ENCODE data around the gene PER1. TPM values are rescaled to one million over a fixed set of nuclear protein-coding genes. Genes with fewer than 3 reads are reported as not detected.

PER1 gene
- total and polyA plus RNA-seq, 10 of the 15 experiments (the other 5 are each of a cell fraction or from before 2014, with no cell fraction given) = 0.02 to 25.1 (median 5.4) TPM

DNA sequence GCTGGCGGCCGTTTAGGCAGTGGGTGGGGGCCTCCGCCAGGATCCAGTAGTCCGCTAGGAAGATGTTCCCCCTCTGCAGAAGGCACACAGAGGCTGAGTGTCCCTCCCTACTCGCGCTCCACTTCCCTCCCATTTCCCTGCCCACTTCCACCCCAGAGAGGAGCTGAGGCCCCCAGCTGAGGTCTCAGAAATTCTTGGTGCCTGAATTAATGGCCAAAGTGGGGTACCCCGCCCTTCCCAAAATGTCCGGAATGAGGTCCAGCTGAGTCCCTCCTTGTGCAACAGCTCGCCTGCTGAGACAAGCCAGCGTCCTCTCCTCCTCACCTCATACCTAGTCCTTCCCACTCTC lies 41.8 kb downstream of the PER1 start:
- Histone ChIP-seq H2AFZ (ENCODE audit: control insufficient read depth, low read depth, low read length) (no peak overlapping the region), H3K4me1 (ENCODE audit: control insufficient read depth, insufficient read depth, low read length) (peaks cover 4% of the 10 kb centered on the region), H3K4me3 (no peak overlapping the region), H3K27ac (ENCODE audit: control insufficient read depth, insufficient read depth) (no peak overlapping the region), H3K27me3 (replicated peaks in 1 of 2; ENCODE audit: control insufficient read depth in 2 of 2, insufficient read depth in 2 of 2, low read length in 1 of 2) (no peaks in the 10 kb centered on the region; a peak in 2 of 4 replicates), H4K20me1 (ENCODE audit: control insufficient read depth, insufficient read depth) (no peaks in the 10 kb centered on the region), H3K9ac (ENCODE audit: control insufficient read depth, insufficient read depth, low read length) (no peak overlapping the region), H3K4me2 (ENCODE audit: control insufficient read depth, insufficient read depth) (no peak overlapping the region), H3K79me2 (ENCODE audit: control insufficient read depth, insufficient read depth, low read length) (no peaks in the 10 kb centered on the region), H3K36me3 (ENCODE audit: control insufficient read depth in 2 of 2, insufficient read depth in 2 of 2, low read length in 1 of 2) (no peaks in the 10 kb centered on the region), H3K9me3 (replicated peaks; ENCODE audit: control insufficient read depth, insufficient read depth, low read length) (no peaks in the 10 kb centered on the region)
- ChIA-PET POLR2A (interaction anchor here (0.5 to 0.9 kb wide), 2 partner anchors 50 to 78 kb away, joined by 3 read pairs; no protein-coding TSS in a partner anchor), RAD21 (ENCODE audit: unreplicated experiment) (interaction anchor here (0.8 to 2.4 kb wide), 10 partner anchors 9 to 53 kb away, joined by 3 to 11 read pairs (median 4); partner anchors contain the start of gene ALOXE3), SMC1A (ENCODE audit: uncharacterized antibody, unreplicated experiment) (interaction anchor here (1.0 to 2.7 kb wide), 8 partner anchors 9 to 52 kb away, joined by 3 to 13 read pairs (median 5); no protein-coding TSS in a partner anchor), CTCF (interaction anchor here (0.6 to 14.3 kb wide), 25 partner anchors 9 to 406 kb away, joined by 3 to 189 read pairs (median 4); partner anchors contain the start of genes ALOX12B and ALOXE3)
- no TSS peak for BruUV-seq (replicated peaks)
- FAIRE-seq (no peak), ATAC-seq (no peak), DNase-seq (ENCODE audit: low read depth, low spot score) (no peak)
- TF ChIP-seq, protein P1, sequence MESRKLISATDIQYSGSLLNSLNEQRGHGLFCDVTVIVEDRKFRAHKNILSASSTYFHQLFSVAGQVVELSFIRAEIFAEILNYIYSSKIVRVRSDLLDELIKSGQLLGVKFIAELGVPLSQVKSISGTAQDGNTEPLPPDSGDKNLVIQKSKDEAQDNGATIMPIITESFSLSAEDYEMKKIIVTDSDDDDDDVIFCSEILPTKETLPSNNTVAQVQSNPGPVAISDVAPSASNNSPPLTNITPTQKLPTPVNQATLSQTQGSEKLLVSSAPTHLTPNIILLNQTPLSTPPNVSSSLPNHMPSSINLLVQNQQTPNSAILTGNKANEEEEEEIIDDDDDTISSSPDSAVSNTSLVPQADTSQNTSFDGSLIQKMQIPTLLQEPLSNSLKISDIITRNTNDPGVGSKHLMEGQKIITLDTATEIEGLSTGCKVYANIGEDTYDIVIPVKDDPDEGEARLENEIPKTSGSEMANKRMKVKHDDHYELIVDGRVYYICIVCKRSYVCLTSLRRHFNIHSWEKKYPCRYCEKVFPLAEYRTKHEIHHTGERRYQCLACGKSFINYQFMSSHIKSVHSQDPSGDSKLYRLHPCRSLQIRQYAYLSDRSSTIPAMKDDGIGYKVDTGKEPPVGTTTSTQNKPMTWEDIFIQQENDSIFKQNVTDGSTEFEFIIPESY (IDR thresholded peaks at IDR 0.05) = no peak
- TF ChIP-seq, protein P2, sequence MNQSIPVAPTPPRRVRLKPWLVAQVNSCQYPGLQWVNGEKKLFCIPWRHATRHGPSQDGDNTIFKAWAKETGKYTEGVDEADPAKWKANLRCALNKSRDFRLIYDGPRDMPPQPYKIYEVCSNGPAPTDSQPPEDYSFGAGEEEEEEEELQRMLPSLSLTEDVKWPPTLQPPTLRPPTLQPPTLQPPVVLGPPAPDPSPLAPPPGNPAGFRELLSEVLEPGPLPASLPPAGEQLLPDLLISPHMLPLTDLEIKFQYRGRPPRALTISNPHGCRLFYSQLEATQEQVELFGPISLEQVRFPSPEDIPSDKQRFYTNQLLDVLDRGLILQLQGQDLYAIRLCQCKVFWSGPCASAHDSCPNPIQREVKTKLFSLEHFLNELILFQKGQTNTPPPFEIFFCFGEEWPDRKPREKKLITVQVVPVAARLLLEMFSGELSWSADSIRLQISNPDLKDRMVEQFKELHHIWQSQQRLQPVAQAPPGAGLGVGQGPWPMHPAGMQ (IDR thresholded peaks at IDR 0.05; ENCODE audit: borderline replicate concordance) = no peak
- TF ChIP-seq, protein P3, sequence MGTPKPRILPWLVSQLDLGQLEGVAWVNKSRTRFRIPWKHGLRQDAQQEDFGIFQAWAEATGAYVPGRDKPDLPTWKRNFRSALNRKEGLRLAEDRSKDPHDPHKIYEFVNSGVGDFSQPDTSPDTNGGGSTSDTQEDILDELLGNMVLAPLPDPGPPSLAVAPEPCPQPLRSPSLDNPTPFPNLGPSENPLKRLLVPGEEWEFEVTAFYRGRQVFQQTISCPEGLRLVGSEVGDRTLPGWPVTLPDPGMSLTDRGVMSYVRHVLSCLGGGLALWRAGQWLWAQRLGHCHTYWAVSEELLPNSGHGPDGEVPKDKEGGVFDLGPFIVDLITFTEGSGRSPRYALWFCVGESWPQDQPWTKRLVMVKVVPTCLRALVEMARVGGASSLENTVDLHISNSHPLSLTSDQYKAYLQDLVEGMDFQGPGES (IDR thresholded peaks at IDR 0.05) = no peak
- TF ChIP-seq STAT1 (conservative IDR thresholded peaks at IDR 0.05) (no peak), WRNIP1 (IDR thresholded peaks at IDR 0.05; ENCODE audit: borderline replicate concordance, low read depth, low read length) (no peak), HCFC1 (IDR thresholded peaks at IDR 0.05; ENCODE audit: low read length) (no peak), MTA3 (IDR thresholded peaks at IDR 0.05; ENCODE audit: borderline replicate concordance, low read length) (no peak), ZNF217 (IDR thresholded peaks at IDR 0.05) (no peak), NFYA (IDR thresholded peaks at IDR 0.05; ENCODE audit: borderline replicate concordance, low read depth, low read length) (no peak), ETV6 (conservative IDR thresholded peaks at IDR 0.05 in 1 of 2, IDR thresholded peaks at IDR 0.05 in 1 of 2; ENCODE audit: borderline replicate concordance in 1 of 2, low read depth in 1 of 2) (no peak)
- TF ChIP-seq, protein P4, sequence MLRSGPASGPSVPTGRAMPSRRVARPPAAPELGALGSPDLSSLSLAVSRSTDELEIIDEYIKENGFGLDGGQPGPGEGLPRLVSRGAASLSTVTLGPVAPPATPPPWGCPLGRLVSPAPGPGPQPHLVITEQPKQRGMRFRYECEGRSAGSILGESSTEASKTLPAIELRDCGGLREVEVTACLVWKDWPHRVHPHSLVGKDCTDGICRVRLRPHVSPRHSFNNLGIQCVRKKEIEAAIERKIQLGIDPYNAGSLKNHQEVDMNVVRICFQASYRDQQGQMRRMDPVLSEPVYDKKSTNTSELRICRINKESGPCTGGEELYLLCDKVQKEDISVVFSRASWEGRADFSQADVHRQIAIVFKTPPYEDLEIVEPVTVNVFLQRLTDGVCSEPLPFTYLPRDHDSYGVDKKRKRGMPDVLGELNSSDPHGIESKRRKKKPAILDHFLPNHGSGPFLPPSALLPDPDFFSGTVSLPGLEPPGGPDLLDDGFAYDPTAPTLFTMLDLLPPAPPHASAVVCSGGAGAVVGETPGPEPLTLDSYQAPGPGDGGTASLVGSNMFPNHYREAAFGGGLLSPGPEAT (IDR thresholded peaks at IDR 0.05; ENCODE audit: low read depth) = no peak
- TF ChIP-seq, protein P5, sequence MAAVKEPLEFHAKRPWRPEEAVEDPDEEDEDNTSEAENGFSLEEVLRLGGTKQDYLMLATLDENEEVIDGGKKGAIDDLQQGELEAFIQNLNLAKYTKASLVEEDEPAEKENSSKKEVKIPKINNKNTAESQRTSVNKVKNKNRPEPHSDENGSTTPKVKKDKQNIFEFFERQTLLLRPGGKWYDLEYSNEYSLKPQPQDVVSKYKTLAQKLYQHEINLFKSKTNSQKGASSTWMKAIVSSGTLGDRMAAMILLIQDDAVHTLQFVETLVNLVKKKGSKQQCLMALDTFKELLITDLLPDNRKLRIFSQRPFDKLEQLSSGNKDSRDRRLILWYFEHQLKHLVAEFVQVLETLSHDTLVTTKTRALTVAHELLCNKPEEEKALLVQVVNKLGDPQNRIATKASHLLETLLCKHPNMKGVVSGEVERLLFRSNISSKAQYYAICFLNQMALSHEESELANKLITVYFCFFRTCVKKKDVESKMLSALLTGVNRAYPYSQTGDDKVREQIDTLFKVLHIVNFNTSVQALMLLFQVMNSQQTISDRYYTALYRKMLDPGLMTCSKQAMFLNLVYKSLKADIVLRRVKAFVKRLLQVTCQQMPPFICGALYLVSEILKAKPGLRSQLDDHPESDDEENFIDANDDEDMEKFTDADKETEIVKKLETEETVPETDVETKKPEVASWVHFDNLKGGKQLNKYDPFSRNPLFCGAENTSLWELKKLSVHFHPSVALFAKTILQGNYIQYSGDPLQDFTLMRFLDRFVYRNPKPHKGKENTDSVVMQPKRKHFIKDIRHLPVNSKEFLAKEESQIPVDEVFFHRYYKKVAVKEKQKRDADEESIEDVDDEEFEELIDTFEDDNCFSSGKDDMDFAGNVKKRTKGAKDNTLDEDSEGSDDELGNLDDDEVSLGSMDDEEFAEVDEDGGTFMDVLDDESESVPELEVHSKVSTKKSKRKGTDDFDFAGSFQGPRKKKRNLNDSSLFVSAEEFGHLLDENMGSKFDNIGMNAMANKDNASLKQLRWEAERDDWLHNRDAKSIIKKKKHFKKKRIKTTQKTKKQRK (IDR thresholded peaks at IDR 0.05; ENCODE audit: low read depth, low read length) = no peak
- intact Hi-C loops (cut with micrococcal nuclease; ENCODE audit: unreplicated experiment) (no loop called here), in situ Hi-C loops (cut with MboI) (loop anchor here (5.0 kb wide), 1 partner anchor 33 kb away; no protein-coding TSS in a partner anchor)
- WGBS (ENCODE audit: insufficient coverage, insufficient replicate concordance, low lambda C conversion rate, missing lambda C conversion rate) = 0% methylated on average over 10 of the region's 10 CpGs
